Gastrocnemius medialis (tissue), 4 donors: ENCODE results near the gene ANKS1B.

Experiments
- CTCF ChIP-seq, 5 experiments: fragments of 450-650 bp in 3 of 5; fragments of 200-600 bp in 2 of 5; sonication (generic) in 2 of 5; IDR thresholded peaks in 4 of 5; conservative IDR thresholded peaks in 1 of 5; 1 replicate in 4 of 5; 2 replicates in 1 of 5; pipeline ENCODE4 v1.5.1; 2016 to 2019; ENCODE audit warnings: antibody characterized with exemption in 5 of 5, mild to moderate bottlenecking in 3 of 5, moderate library complexity in 3 of 5
- POLR2A ChIP-seq, 2 donors: fragments of 450-650 bp; IDR thresholded peaks; one replicate each; pipeline ENCODE4 v1.6.1; 2017; ENCODE audit warnings: antibody characterized with exemption in 2 of 2, mild to moderate bottlenecking in 2 of 2, moderate library complexity in 2 of 2

- TF ChIP-seq CTCF (IDR thresholded peaks at IDR 0.05 in 4 of 5, conservative IDR thresholded peaks at IDR 0.05 in 1 of 5) (no peak), POLR2A (IDR thresholded peaks at IDR 0.05) (no peak)
Measured at GRCh38 chr12:99558109-99558508, 426.6 kb downstream of the ANKS1B start.
